Measurements from ENCODE around the gene C3. TPM values are rescaled to one million over a fixed set of nuclear protein-coding genes. Genes with fewer than 3 reads are reported as not detected.
"Not testable (repeated sequence)": the region's sequence is repeated elsewhere in the genome, so short reads cannot be mapped to it uniquely, and the experiment has no call there.

C3 gene
- total RNA-seq, 2 experiments from 2014 or later = 0.81 to 0.94 TPM

DNA sequence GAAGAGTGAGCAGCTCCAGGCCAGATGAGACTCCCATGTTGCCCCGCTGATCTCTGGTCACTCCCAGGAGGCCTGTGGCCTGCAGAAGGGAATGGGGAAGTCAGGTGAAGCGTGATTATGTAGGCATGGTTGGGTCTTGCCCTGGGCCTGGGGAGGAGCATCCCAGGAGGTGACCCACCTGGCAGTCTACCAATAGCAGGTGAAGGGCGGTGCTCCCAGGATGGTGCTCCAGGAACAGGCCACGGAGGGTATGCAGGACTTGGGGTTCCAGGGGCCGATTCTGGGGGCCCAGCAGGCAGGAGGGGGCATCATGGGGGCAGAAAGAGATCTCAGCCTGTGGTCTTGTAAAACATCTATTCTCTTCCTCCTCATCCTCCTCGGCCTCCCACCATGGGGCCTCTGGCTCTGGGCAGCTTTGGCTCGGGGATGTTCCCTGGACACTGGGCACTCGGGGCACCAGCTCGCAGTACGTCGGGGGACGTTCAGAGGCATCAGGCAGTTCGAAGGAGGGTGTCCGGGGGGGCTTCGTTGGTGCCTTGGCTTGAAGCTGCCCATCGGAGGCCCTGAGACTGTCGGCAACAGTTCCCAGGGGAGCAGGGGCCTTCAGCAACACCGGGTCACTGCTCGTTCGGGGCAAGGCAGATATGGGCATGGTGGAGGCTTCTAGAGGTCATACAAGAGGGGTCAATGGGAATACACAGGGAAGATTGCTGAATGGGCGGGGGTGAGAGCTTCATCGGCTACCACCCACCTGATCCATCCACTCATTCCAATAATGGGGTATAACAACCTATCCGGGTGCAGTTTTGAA, 34.4 kb upstream of the C3 start:
- CTCF ChIA-PET = no interaction called here
- Mint-ChIP-seq H3K4me1 (ENCODE audit: low read depth) (peaks cover 15% of the 10 kb centered on the region), H3K4me3 (no peak overlapping the region), H3K27ac (no peak overlapping the region), H3K27me3 (ENCODE audit: low read depth) (no peaks in the 10 kb centered on the region), H3K9me3 (no peaks in the 10 kb centered on the region), H3K36me3 (ENCODE audit: low read depth) (peaks cover 27% of the 10 kb centered on the region)
- no peak for DNase-seq
- intact Hi-C loops (cut with micrococcal nuclease) = loop anchor here (5.0 kb wide), 1 partner anchor 238 kb away; no protein-coding TSS in a partner anchor

DNA sequence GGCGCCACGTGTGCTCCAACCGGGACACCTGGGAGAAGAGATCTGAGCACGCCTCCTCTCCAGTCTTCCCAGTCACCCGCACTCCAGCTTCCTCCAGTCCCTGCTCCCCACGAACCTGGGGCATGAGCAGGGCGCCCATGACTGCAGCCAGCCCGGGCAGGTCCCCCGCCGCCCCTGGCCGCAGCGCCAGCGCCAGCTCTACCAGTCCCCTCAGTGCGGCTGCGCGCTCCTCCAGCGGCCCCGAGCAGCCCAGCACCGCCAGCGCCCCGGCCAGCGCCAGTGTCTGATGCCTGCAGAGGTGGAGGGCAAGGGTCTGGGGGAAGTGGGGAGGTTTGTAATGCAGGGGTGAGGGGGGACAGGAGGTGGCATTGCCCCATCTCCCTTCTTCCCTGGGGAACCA, 33.7 kb upstream of the C3 start:
- CTCF ChIA-PET = no interaction called here
- peaks cover 29% of the 10 kb centered on the region for H3K36me3 Mint-ChIP-seq (ENCODE audit: low read depth)
- no peak overlapping the region for H3K4me3 Mint-ChIP-seq
- H3K27me3 Mint-ChIP-seq (ENCODE audit: low read depth) = no peaks in the 10 kb centered on the region
- H3K27ac Mint-ChIP-seq = no peak overlapping the region
- DNase-seq = no peak
- no peaks in the 10 kb centered on the region for H3K9me3 Mint-ChIP-seq
- intact Hi-C loops (cut with micrococcal nuclease) = loop anchor here (5.0 kb wide), 1 partner anchor 237 kb away; no protein-coding TSS in a partner anchor
- peaks cover 15% of the 10 kb centered on the region for H3K4me1 Mint-ChIP-seq (ENCODE audit: low read depth)

DNA sequence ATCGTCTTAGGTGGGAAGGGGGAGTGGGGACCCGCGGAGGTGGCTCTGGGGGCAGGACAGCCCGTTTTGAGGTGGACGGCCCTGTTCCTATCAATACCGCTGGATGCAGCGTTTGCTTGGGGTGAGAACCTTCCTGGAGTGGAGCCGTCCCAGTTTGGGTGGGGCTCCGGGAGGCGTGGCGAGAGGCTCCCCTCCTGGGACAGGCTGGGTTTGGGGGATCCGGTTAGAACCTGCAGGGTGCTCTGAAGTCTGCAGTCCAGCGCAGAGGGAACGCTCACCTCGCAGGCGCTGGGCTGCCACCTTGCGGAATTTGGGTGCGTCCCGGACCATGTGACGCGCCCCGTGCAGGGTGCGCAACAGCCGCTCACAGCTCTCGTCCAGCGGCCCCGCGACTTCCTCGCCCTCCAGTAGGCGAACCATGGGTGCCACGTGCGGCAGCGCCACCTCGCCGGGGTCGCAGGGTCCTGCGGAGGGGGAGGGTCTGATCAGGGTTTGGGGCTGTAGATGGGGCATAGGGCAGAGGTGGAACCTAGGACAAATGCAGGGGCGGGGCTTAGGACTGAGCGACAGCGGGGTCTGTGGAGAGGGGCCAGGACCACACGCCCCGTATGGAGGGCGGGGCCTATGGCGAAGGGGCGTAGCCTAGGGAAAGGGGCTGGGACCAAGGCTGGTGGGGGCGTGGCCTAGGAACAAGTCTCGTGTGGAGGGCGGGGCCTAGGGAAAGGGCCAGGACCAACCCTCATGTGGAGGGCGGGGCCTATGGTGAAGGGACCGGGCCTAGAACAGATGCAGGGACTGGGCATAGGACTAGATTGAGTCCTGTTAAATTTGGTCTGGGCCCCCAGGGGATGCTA, 33.0 kb upstream of the C3 start:
- no peaks in the 10 kb centered on the region for H3K9me3 Mint-ChIP-seq
- CTCF ChIA-PET = interaction anchor here (0.6 kb wide), 1 partner anchor 136 kb away, joined by 4 read pairs; no protein-coding TSS in a partner anchor
- peaks cover 25% of the 10 kb centered on the region for H3K36me3 Mint-ChIP-seq (ENCODE audit: low read depth)

DNA sequence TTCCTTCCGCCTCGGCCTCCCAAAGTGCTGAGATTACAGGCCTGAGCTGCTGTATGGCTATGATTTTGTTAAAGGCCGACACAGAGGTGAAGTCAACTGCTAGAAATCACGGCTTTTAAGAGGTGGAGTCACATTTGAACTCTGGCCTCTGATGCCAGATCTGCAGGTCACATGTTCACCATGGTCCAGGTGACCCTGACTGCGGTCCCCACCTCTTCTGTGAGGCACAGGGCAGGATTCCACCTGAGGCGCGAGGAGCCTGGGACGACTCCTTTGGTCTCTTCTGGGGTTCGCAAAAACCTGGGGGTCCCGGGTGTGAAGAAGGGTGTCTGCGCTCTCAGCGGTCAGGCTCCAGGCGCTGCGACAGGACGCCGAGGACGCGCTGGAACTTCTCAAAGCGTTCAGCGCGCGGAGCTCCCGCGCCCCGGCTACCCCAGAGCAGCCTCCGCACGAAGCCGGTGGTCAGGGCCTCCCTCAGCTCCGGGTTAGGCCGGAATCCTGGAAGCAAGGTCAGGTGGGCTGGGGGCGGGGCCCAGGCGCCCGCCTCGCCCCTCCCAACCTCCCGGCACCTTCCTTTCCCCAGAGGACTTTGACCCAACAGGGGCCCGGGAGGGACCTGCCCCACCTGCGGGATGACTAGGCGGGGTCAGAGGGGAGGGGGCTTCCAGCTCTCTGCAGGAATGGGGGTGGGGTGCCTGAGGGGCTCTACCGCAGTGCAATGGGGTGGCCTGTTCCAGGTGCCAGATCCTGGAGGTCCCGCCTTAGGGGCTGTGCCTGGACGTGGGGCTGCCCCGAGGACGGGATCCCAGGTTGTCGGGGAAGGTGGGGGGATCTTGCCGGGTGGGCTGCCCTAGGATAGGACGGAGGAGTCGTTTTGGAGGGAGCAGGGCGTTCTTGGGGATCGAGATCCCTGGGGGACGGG, 32.1 kb upstream of the C3 start:
- intact Hi-C loops (cut with micrococcal nuclease) = loop anchor here (1.0 to 5.0 kb wide), 5 partner anchors 13 to 235 kb away; partner anchors contain the start of genes SH2D3A and TRIP10
- Mint-ChIP-seq H3K36me3 (ENCODE audit: low read depth) (peaks cover 29% of the 10 kb centered on the region), H3K4me3 (no peak overlapping the region), H3K4me1 (ENCODE audit: low read depth) (peaks cover 12% of the 10 kb centered on the region), H3K27me3 (ENCODE audit: low read depth) (no peaks in the 10 kb centered on the region), H3K9me3 (no peaks in the 10 kb centered on the region), H3K27ac (no peak overlapping the region)
- no peak for DNase-seq
- CTCF ChIA-PET = no interaction called here

More for the DNA sequence above, 33.0 kb upstream of the C3 start:
- no peaks in the 10 kb centered on the region for H3K27me3 Mint-ChIP-seq (ENCODE audit: low read depth)
- peak overlapping the region; percentile 65 for H3K4me3 Mint-ChIP-seq
- peak overlapping the region; percentile 74 for H3K27ac Mint-ChIP-seq
- peaks cover 12% of the 10 kb centered on the region for H3K4me1 Mint-ChIP-seq (ENCODE audit: low read depth)
- DNase-seq = peak; percentile 90
- intact Hi-C loops (cut with micrococcal nuclease) = loop anchor here (1.0 to 5.0 kb wide), 5 partner anchors 14 to 236 kb away; partner anchors contain the start of genes SH2D3A and TRIP10

DNA sequence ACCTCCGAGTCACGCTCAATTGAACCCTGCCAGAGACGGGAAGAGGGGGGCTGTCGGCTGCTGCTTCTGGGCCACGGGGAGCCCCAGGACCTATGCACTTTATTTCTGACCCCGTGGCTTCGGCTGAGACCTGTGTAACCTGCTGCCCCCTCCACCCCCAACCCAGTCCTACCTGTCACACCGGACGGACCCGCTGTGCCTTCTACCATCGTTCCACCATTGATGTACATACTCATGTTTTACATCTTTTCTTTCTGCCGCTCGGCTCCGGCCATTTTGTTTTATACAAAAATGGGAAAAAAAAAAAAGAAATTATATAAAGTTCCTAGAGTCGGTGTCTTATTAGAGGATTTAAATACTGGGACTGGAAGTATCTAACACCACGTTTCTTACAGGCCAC, 30.7 kb upstream of the C3 start:
- CTCF ChIA-PET = no interaction called here

DNA sequence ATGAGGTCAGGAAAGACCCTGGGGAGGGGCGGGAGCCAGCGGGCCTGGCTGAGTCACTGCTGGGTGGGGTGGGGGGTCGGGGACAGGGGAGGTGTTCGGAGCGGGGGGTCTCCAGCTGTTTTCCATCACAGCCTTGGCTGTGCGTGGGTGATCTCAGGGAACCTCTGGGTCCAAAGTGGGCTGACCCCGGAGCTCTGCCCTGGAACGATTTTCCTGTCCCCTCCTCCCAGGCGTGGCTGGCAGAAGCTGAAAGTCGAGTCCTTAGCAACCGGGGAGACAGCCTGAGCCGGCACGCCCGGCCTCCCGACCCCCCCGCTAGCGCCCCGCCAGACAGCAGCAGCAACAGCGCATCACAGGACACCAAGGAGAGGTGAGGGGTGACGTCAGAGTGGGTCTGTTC, 29.6 kb upstream of the C3 start:
- intact Hi-C loops (cut with micrococcal nuclease) = loop anchor here (5.0 kb wide), 1 partner anchor 233 kb away; no protein-coding TSS in a partner anchor
- H3K27ac Mint-ChIP-seq = no peak overlapping the region
- no peaks in the 10 kb centered on the region for H3K9me3 Mint-ChIP-seq
- H3K4me1 Mint-ChIP-seq (ENCODE audit: low read depth) = peaks cover 10% of the 10 kb centered on the region
- no peaks in the 10 kb centered on the region for H3K27me3 Mint-ChIP-seq (ENCODE audit: low read depth)
- no peak overlapping the region for H3K4me3 Mint-ChIP-seq
- CTCF ChIA-PET = no interaction called here
- H3K36me3 Mint-ChIP-seq (ENCODE audit: low read depth) = peaks cover 42% of the 10 kb centered on the region
- no peak for DNase-seq

More for the DNA sequence above, 30.7 kb upstream of the C3 start:
- Mint-ChIP-seq H3K4me3 (no peak overlapping the region), H3K27me3 (ENCODE audit: low read depth) (no peaks in the 10 kb centered on the region), H3K36me3 (ENCODE audit: low read depth) (peaks cover 38% of the 10 kb centered on the region), H3K27ac (no peak overlapping the region), H3K9me3 (no peaks in the 10 kb centered on the region), H3K4me1 (ENCODE audit: low read depth) (peaks cover 10% of the 10 kb centered on the region)
- no peak for DNase-seq
- intact Hi-C loops (cut with micrococcal nuclease) = loop anchor here (5.0 kb wide), 1 partner anchor 234 kb away; no protein-coding TSS in a partner anchor

DNA sequence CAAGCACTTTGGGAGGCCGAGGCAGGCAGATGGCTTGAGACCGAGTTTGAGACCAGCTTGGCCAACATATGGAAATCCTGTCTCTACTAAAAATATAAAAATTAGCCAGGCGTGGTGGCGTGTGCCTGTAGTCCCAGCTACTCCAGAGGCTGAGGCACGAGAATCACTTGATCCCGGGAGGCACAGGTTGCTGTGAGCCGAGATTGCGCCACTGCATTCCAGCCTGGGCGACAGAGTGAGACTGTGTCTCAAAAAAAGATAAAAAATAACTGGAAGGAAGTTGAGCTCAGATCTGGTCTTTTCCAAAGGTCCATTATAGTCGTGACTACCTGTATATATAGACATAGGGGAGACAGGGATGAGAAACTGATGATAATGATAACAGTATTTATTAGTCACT, 28.1 kb upstream of the C3 start:
- DNase-seq; H3K27ac Mint-ChIP-seq; H3K27me3 Mint-ChIP-seq (ENCODE audit: low read depth); H3K4me1 Mint-ChIP-seq (ENCODE audit: low read depth); intact Hi-C loops (cut with micrococcal nuclease); H3K4me3 Mint-ChIP-seq; H3K9me3 Mint-ChIP-seq: not testable (repeated sequence)
- peaks cover 42% of the 10 kb centered on the region for H3K36me3 Mint-ChIP-seq (ENCODE audit: low read depth)
- CTCF ChIA-PET = interaction anchor here (0.7 to 1.1 kb wide), 2 partner anchors 60 to 115 kb away, joined by 4 to 8 read pairs; no protein-coding TSS in a partner anchor

DNA sequence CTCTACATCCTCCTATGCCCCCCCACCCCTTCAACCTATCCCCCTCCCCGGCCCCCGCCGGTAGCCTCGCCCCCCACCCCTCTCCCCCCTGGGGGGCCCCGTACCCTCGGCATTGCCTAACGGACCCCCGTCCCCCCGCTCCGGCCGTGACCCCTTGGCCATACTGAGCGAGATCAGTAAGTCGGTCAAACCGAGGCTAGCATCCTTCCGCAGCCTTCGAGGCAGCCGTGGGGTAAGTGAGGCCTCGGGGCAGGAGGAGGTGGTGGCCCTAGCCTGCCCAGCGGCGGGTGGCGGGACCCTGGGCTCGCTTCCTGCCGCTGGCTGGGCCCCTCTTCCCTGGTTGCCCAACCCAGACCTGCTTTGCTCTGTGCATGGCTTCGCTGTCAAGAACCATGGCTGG, 25.5 kb upstream of the C3 start:
- H3K27ac Mint-ChIP-seq = no peak overlapping the region
- CTCF ChIA-PET = no interaction called here
- DNase-seq = no peak
- intact Hi-C loops (cut with micrococcal nuclease) = no loop called here
- no peaks in the 10 kb centered on the region for H3K27me3 Mint-ChIP-seq (ENCODE audit: low read depth)
- peaks cover 46% of the 10 kb centered on the region for H3K36me3 Mint-ChIP-seq (ENCODE audit: low read depth)
- no peaks in the 10 kb centered on the region for H3K9me3 Mint-ChIP-seq
- peaks cover 8% of the 10 kb centered on the region for H3K4me1 Mint-ChIP-seq (ENCODE audit: low read depth)
- no peak overlapping the region for H3K4me3 Mint-ChIP-seq

DNA sequence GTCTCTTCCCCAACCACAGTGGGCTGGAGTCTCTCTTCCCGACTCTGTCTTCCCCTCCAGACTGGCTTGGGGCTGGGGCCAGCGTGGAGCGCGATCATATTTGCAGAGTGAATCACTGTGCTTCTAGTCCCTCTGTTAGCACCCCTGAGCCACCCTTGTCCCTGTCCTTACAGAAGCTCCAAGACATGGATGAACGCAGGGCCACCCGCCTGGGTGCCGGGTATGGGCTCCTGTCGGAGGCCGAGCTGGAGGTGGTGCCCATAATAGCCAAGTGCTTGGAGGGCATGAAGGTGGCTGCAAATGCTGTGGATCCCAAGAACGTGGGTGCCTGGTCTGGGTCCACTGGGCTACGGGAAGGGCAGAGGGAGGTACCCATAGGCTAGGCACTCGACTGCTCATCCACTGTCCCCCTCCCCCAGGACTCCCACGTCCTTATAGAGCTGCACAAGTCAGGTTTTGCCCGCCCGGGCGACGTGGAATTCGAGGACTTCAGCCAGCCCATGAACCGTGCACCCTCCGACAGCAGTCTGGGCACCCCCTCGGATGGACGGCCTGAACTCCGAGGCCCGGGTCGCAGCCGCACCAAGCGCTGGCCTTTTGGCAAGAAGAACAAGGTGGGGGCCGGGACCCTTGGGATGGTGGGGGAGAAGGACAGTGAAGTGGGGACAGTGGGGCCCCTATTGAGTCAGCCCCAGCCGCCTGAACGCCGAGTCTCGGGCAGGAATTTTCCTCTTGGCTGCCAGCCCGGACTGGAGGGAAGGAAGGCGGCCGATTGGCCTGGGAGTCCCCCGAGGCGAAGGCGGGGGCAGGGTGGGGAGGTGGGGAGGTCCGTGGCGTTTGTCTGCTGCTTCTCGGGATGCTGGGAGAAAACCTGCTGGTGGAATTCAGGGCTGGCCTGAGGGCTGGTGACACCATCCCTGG, 24.2 kb upstream of the C3 start:
- CTCF ChIA-PET = no interaction called here
- intact Hi-C loops (cut with micrococcal nuclease) = no loop called here
- Mint-ChIP-seq H3K27ac (peak overlapping the region; percentile 19), H3K4me1 (ENCODE audit: low read depth) (peaks cover 10% of the 10 kb centered on the region), H3K27me3 (ENCODE audit: low read depth) (no peaks in the 10 kb centered on the region), H3K36me3 (ENCODE audit: low read depth) (peaks cover 44% of the 10 kb centered on the region), H3K9me3 (no peaks in the 10 kb centered on the region), H3K4me3 (no peak overlapping the region)
- no peak for DNase-seq

DNA sequence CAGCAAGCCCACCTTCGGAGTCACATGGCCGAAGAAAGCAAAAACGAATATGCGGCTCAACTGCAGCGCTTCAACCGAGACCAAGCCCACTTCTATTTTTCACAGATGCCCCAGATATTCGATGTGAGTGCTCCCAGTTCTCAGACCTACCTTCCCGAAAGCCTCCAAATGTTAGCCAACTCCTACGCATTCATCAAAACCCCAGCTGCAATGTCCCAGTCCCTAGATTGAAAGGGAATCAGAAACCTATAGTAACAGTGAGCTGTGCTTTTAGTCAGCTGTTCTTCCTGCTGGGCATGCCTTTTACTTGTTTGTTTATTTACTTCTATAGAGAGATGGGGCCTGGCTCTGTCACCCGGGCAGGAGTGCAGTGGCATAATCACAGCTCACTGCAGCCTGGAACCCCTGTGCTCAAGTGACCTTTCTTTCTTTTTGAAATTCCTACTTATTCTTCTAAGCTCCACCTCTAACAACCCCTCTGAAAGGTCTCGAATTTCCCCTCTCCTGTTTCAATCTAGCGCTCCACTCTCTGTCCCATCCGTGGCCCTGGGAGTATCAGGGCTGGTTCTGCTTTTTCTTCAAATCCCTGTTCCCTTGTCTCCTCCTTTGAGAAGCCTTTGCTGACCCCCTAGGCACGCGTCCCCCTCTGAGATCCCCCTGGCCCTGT, 23.4 kb upstream of the C3 start:
- Mint-ChIP-seq H3K4me1 (ENCODE audit: low read depth) (peaks cover 15% of the 10 kb centered on the region), H3K27ac (peak overlapping the region; percentile 55), H3K36me3 (ENCODE audit: low read depth) (peaks cover 41% of the 10 kb centered on the region), H3K9me3 (no peaks in the 10 kb centered on the region), H3K27me3 (ENCODE audit: low read depth) (no peaks in the 10 kb centered on the region), H3K4me3 (no peak overlapping the region)
- intact Hi-C loops (cut with micrococcal nuclease) = no loop called here
- CTCF ChIA-PET = interaction anchor here (1.2 kb wide), 1 partner anchor 59 kb away, joined by 3 read pairs; no protein-coding TSS in a partner anchor
- no peak for DNase-seq

Measured in activated naive CD4-positive, alpha-beta T cell treated with anti-CD3 and anti-CD28 coated beads for 36 hours (primary cell).